CD8-positive, alpha-beta memory T cell (primary cell): Measurements from ENCODE around the gene CXCR4. TPM values are rescaled to one million over a fixed set of nuclear protein-coding genes. Genes with fewer than 3 reads are reported as not detected.

Experiments
- CTCF ChIA-PET: fragments of 350-600 bp; sonication (Branson Sonifier 250); formaldehyde crosslinking; loops from one replicate; lab custom pipeline; 2021; ENCODE audit warnings: antibody characterized with exemption; lab: Charles Lee
- POLR2A ChIA-PET: fragments of 350-600 bp; sonication (Branson Sonifier 250); formaldehyde crosslinking; loops from one replicate; lab custom pipeline; 2021; ENCODE audit warnings: antibody characterized with exemption; lab: Charles Lee
- DNase-seq, 5 donors: peaks; one replicate each; pipeline versions ENCODE4 v3.0.0 to v3.0.0-alpha.2; 2020 to 2022; ENCODE audit warnings: mixed read lengths in 1 of 5
- H3K27ac ChIP-seq: one replicate; pipeline ENCODE4 v1.7.0; 2013; ENCODE audit warnings: low read depth, mild to moderate bottlenecking, low read length, moderate library complexity
- H3K27me3 ChIP-seq: 2 replicates; pipeline ENCODE4 v1.7.0; 2013; ENCODE audit warnings: low read length, mild to moderate bottlenecking; ENCODE audit not compliant: insufficient read depth, poor library complexity, severe bottlenecking
- H3K36me3 ChIP-seq: 2 replicates; pipeline ENCODE4 v1.7.0; 2013; ENCODE audit warnings: mild to moderate bottlenecking, low read length, moderate library complexity; ENCODE audit not compliant: insufficient read depth
- H3K4me1 ChIP-seq: 2 replicates; pipeline ENCODE4 v1.7.0; 2013; ENCODE audit warnings: mild to moderate bottlenecking, low read length, moderate library complexity; ENCODE audit not compliant: insufficient read depth
- H3K4me3 ChIP-seq: 2 replicates; pipeline ENCODE4 v1.7.0; 2013; ENCODE audit warnings: mild to moderate bottlenecking, low read length
- H3K9me3 ChIP-seq: 2 replicates; pipeline ENCODE4 v1.7.0; 2013; ENCODE audit warnings: mild to moderate bottlenecking, low read length
- H3K27ac Mint-ChIP-seq, 8 donors: one replicate each; pipeline ENCODE4 v1.8.0; 2020 to 2021; ENCODE audit warnings: mixed read lengths in 8 of 8, mild to moderate bottlenecking in 6 of 8, inconsistent platforms in 3 of 8, moderate library complexity in 3 of 8
- H3K27me3 Mint-ChIP-seq, 2 donors: one replicate each; pipeline ENCODE4 v1.8.0; 2020 to 2021; ENCODE audit warnings: mixed read lengths in 2 of 2, mild to moderate bottlenecking in 1 of 2, moderate library complexity in 1 of 2
- H3K36me3 Mint-ChIP-seq, 3 donors: one replicate each; pipeline ENCODE4 v1.8.0; 2020 to 2021; ENCODE audit warnings: mixed read lengths in 3 of 3, inconsistent platforms in 1 of 3, mild to moderate bottlenecking in 1 of 3
- H3K4me1 Mint-ChIP-seq, 3 donors: one replicate each; pipeline ENCODE4 v1.8.0; 2020 to 2021; ENCODE audit warnings: mixed read lengths in 3 of 3, inconsistent platforms in 1 of 3, mild to moderate bottlenecking in 1 of 3
- H3K4me3 Mint-ChIP-seq, 7 donors: one replicate each; pipeline ENCODE4 v1.8.0; 2020 to 2021; ENCODE audit warnings: mixed read lengths in 7 of 7, mild to moderate bottlenecking in 6 of 7, moderate library complexity in 4 of 7, inconsistent platforms in 2 of 7
- H3K9me3 Mint-ChIP-seq, 5 donors: one replicate each; pipeline ENCODE4 v1.8.0; 2020 to 2022; ENCODE audit warnings: mixed read lengths in 5 of 5, mild to moderate bottlenecking in 3 of 5, moderate library complexity in 2 of 5, inconsistent platforms in 1 of 5
- polyA plus RNA-seq: library from polyadenylated mRNA; unstranded; fragments of 300-500 nt; fragmentation: Illumina TruSeq; gene quantifications from one replicate; pipeline ENCODE4 v1.2.3, GENCODE V29; 2021
- total RNA-seq, 2 experiments: library from RNA; stranded (reverse); gene quantifications; one replicate each; pipeline ENCODE4 v1.2.3, GENCODE V29; 2021

Gene CXCR4
- total and polyA plus RNA-seq, 3 experiments from 2014 or later, result 102 to 569 (median 106) TPM

DNA sequence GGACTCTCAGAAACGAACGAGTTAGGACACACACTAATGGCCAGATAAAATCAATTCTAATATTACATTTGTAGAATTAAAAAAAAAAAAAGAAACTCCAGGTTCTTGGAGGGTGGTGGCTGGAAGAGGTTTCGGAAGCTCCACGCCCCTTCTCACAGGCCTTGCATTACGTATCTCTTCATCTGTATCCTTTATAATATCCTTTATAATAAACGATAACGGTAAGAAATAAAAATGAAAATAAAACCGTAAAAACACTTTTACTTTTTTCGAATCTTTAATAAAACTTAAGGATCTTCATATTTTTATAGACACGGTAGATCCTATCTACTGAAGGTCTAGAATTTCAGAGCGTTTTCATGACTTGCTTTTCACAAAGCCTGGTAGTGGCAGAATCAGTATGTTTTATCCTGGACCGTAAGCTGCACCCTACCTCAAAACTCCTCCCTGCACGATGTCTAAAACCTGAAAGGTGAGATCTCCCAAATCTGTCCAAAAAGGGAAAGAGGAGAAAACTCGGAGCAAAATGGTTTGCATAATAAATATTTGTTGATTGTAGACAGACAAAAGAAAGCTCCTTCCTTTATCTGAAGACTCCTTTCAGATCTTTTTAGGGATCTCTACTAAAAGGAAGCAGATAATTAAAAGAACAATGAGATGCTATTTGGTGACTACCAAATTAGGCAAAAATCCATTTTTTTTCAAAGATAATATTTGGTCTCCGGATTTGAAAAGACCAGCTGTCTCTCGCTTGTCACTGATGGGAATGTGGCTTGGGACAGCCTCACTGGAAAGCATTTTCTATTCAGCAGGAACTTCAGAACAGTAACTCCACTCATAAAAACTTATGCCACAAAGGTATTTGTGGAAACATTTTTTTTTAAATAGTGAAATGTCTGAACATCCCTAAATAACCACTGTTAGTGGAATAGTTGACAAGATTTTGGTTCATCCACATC is 2.0 kb upstream of the CXCR4 start:
- CTCF ChIA-PET, result interaction anchor here (0.8 to 2.7 kb wide), 8 partner anchors 9 to 207 kb away, joined by 3 to 21 read pairs (median 5); no protein-coding TSS in a partner anchor
- peak overlapping the region; percentile 98 for H3K27ac ChIP-seq
- peaks cover 10% of the 10 kb centered on the region for H3K36me3 ChIP-seq
- H3K9me3 ChIP-seq, result no peaks in the 10 kb centered on the region
- H3K4me3 ChIP-seq, result peak overlapping the region; percentile 52
- Mint-ChIP-seq H3K4me1 (peaks cover 57 to 67% (median 66%) of the 10 kb centered on the region in 3 donors), H3K36me3 (peaks cover 8 to 39% (median 12%) of the 10 kb centered on the region in 3 donors), H3K27ac (peak overlapping the region; percentile 82 to 100 (median 99)), H3K4me3 (peak overlapping the region; percentile 93 to 100 (median 98)), H3K9me3 (peaks cover 0 to 11% (median 5%) of the 10 kb centered on the region in 5 donors), H3K27me3 (peaks cover 0 to 30% of the 10 kb centered on the region in 2 donors)
- peaks cover 47% of the 10 kb centered on the region for H3K4me1 ChIP-seq
- POLR2A ChIA-PET, result interaction anchor here (1.8 to 6.4 kb wide), 3 partner anchors 11 to 119 kb away, joined by 9 to 131 read pairs (median 48); no protein-coding TSS in a partner anchor
- DNase-seq, result no peak
- H3K27me3 ChIP-seq, result no peaks in the 10 kb centered on the region

GRCh38 chr2:136118819-136119716 is 1.1 kb upstream of the CXCR4 start:
- peak; percentile 83 to 96 (median 88) for DNase-seq
- Histone ChIP-seq H3K9me3 (no peaks in the 10 kb centered on the region), H3K36me3 (peaks cover 19% of the 10 kb centered on the region), H3K4me3 (peak overlapping the region; percentile 87), H3K27ac (peak overlapping the region; percentile 98), H3K4me1 (peaks cover 47% of the 10 kb centered on the region), H3K27me3 (no peaks in the 10 kb centered on the region)
- peak overlapping the region; percentile 93 to 100 (median 98) for H3K4me3 Mint-ChIP-seq
- peaks cover 55 to 67% (median 65%) of the 10 kb centered on the region in 3 donors for H3K4me1 Mint-ChIP-seq
- peak overlapping the region; percentile 98 to 100 (median 99) for H3K27ac Mint-ChIP-seq
- POLR2A ChIA-PET, result interaction anchor here (0.5 to 6.4 kb wide), 16 partner anchors 12 to 258 kb away, joined by 3 to 131 read pairs (median 3); no protein-coding TSS in a partner anchor
- CTCF ChIA-PET, result interaction anchor here (0.9 to 2.7 kb wide), 12 partner anchors 10 to 205 kb away, joined by 3 to 21 read pairs (median 3); partner anchors contain the start of gene DARS1
- H3K27me3 Mint-ChIP-seq, result peaks cover 0 to 30% of the 10 kb centered on the region in 2 donors
- peaks cover 0 to 11% (median 5%) of the 10 kb centered on the region in 5 donors for H3K9me3 Mint-ChIP-seq
- peaks cover 16 to 47% (median 21%) of the 10 kb centered on the region in 3 donors for H3K36me3 Mint-ChIP-seq

GRCh38 chr2:136117391-136117841 is 533 bp downstream of the CXCR4 start:
- Histone ChIP-seq H3K9me3 (no peaks in the 10 kb centered on the region), H3K4me3 (peak overlapping the region; percentile 87), H3K4me1 (peaks cover 43% of the 10 kb centered on the region), H3K27me3 (no peaks in the 10 kb centered on the region), H3K36me3 (peaks cover 31% of the 10 kb centered on the region), H3K27ac (peak overlapping the region; percentile 98)
- Mint-ChIP-seq H3K9me3 (peaks cover 0 to 11% (median 5%) of the 10 kb centered on the region in 5 donors), H3K4me3 (peak overlapping the region; percentile 93 to 100 (median 98)), H3K27me3 (peaks cover 0 to 30% of the 10 kb centered on the region in 2 donors), H3K36me3 (peaks cover 30 to 63% (median 31%) of the 10 kb centered on the region in 3 donors), H3K27ac (peak overlapping the region; percentile 98 to 100 (median 99)), H3K4me1 (peaks cover 54 to 67% (median 65%) of the 10 kb centered on the region in 3 donors)
- DNase-seq, result peak in 2 of 5 donors; percentile 29 to 77
- POLR2A ChIA-PET, result interaction anchor here (0.8 to 6.4 kb wide), 6 partner anchors 13 to 199 kb away, joined by 3 to 131 read pairs (median 8); partner anchors contain the start of gene DARS1
- CTCF ChIA-PET, result interaction anchor here (0.7 to 1.4 kb wide), 5 partner anchors 8 to 264 kb away, joined by 3 read pairs; no protein-coding TSS in a partner anchor

- H3K9me3 Mint-ChIP-seq, result peaks cover 0 to 11% (median 5%) of the 10 kb centered on the region in 5 donors
- POLR2A ChIA-PET, result interaction anchor here (0.8 to 6.4 kb wide), 6 partner anchors 14 to 199 kb away, joined by 3 to 131 read pairs (median 8); partner anchors contain the start of gene DARS1
- peaks cover 52 to 65% (median 63%) of the 10 kb centered on the region in 3 donors for H3K4me1 Mint-ChIP-seq
- Histone ChIP-seq H3K36me3 (peaks cover 31% of the 10 kb centered on the region), H3K4me1 (peaks cover 43% of the 10 kb centered on the region), H3K27me3 (no peaks in the 10 kb centered on the region), H3K4me3 (peak overlapping the region; percentile 87), H3K27ac (peak overlapping the region; percentile 98), H3K9me3 (no peaks in the 10 kb centered on the region)
- peak overlapping the region; percentile 93 to 100 (median 98) for H3K4me3 Mint-ChIP-seq
- H3K27ac Mint-ChIP-seq, result peak overlapping the region; percentile 98 to 100 (median 99)
- H3K36me3 Mint-ChIP-seq, result peaks cover 31 to 66% (median 33%) of the 10 kb centered on the region in 3 donors
- peak; percentile 54 to 86 (median 78) for DNase-seq
- CTCF ChIA-PET, result interaction anchor here (0.7 to 1.4 kb wide), 5 partner anchors 9 to 264 kb away, joined by 3 read pairs; no protein-coding TSS in a partner anchor
- peaks cover 0 to 30% of the 10 kb centered on the region in 2 donors for H3K27me3 Mint-ChIP-seq
Observed at GRCh38 chr2:136116813-136117390, 1.0 kb downstream of the CXCR4 start.

DNA sequence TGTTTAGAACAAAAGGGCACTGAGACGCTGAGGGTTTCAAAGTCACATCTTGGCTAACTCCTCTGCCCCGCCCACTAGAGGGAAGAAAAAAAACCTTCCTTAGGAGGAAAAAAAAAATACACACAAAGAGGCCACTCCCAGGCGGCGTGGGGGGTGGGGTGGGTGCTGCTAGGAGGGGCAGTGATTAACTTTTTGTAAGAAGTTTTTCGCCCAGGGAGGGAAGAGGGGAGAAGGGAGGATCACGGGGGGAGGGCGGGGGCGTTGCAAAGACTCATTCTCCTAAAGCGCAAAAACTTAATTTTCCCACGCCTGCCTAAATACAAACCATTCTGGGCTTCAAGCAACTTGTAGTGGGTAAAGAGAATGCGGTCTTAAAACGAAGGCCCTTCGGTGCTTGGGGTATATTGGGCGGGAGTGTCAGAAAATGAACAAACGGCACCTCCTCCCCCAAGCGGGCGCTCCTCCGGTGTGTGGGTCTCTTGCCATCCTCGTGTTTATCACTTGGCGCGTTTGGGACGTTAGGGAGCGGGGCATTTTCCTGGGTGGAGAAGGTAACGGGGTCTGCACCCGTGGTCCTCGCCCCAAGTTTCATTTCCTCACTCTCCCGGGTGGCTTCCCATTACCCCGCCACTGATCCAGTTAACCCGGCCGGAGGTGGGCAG is 1.7 kb downstream of the CXCR4 start:
- Mint-ChIP-seq H3K36me3 (peaks cover 31 to 66% (median 33%) of the 10 kb centered on the region in 3 donors), H3K27me3 (peaks cover 0 to 30% of the 10 kb centered on the region in 2 donors), H3K4me3 (peak overlapping the region; percentile 93 to 100 (median 98)), H3K4me1 (peaks cover 48 to 61% (median 56%) of the 10 kb centered on the region in 3 donors), H3K27ac (peak overlapping the region; percentile 91 to 100 (median 94)), H3K9me3 (peaks cover 0 to 11% (median 5%) of the 10 kb centered on the region in 5 donors)
- peaks cover 43% of the 10 kb centered on the region for H3K4me1 ChIP-seq
- ChIA-PET CTCF (interaction anchor here (1.2 to 1.4 kb wide), 2 partner anchors 20 to 265 kb away, joined by 3 read pairs; no protein-coding TSS in a partner anchor), POLR2A (interaction anchor here (0.8 to 6.4 kb wide), 4 partner anchors 14 to 127 kb away, joined by 4 to 131 read pairs (median 25); no protein-coding TSS in a partner anchor)
- peak overlapping the region; percentile 87 for H3K4me3 ChIP-seq
- peak; percentile 73 to 94 (median 88) for DNase-seq
- peak overlapping the region; percentile 98 for H3K27ac ChIP-seq
- H3K9me3 ChIP-seq, result no peaks in the 10 kb centered on the region
- H3K27me3 ChIP-seq, result no peaks in the 10 kb centered on the region
- peaks cover 31% of the 10 kb centered on the region for H3K36me3 ChIP-seq

GRCh38 chr2:136115183-136115761 is 2.7 kb downstream of the CXCR4 start:
- Mint-ChIP-seq H3K27ac (peak overlapping the region; percentile 91 to 100 (median 94)), H3K9me3 (peaks cover 0 to 11% (median 5%) of the 10 kb centered on the region in 5 donors), H3K4me1 (peaks cover 43 to 52% (median 46%) of the 10 kb centered on the region in 3 donors), H3K4me3 (peak overlapping the region; percentile 93 to 100 (median 98)), H3K27me3 (peaks cover 0 to 30% of the 10 kb centered on the region in 2 donors), H3K36me3 (peaks cover 31 to 66% (median 33%) of the 10 kb centered on the region in 3 donors)
- Histone ChIP-seq H3K36me3 (peaks cover 31% of the 10 kb centered on the region), H3K9me3 (no peaks in the 10 kb centered on the region), H3K27ac (peak overlapping the region; percentile 98), H3K27me3 (no peaks in the 10 kb centered on the region), H3K4me1 (peaks cover 38% of the 10 kb centered on the region), H3K4me3 (peak overlapping the region; percentile 87)
- ChIA-PET CTCF (no interaction called here), POLR2A (interaction anchor here (6.4 kb wide), 1 partner anchor 15 kb away, joined by 131 read pairs; no protein-coding TSS in a partner anchor)
- peak in 3 of 5 donors; percentile 41 to 51 (median 49) for DNase-seq
